Measurements from ENCODE around the gene LIN28A.

GRCh38 chr1:26378088-26378878 is 32.3 kb upstream of the LIN28A start:
- TF ChIP-seq, protein P1, sequence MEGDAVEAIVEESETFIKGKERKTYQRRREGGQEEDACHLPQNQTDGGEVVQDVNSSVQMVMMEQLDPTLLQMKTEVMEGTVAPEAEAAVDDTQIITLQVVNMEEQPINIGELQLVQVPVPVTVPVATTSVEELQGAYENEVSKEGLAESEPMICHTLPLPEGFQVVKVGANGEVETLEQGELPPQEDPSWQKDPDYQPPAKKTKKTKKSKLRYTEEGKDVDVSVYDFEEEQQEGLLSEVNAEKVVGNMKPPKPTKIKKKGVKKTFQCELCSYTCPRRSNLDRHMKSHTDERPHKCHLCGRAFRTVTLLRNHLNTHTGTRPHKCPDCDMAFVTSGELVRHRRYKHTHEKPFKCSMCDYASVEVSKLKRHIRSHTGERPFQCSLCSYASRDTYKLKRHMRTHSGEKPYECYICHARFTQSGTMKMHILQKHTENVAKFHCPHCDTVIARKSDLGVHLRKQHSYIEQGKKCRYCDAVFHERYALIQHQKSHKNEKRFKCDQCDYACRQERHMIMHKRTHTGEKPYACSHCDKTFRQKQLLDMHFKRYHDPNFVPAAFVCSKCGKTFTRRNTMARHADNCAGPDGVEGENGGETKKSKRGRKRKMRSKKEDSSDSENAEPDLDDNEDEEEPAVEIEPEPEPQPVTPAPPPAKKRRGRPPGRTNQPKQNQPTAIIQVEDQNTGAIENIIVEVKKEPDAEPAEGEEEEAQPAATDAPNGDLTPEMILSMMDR (IDR thresholded peaks at IDR 0.05): no peak
- no peak for TF ChIP-seq POLR2A (IDR thresholded peaks at IDR 0.05)

All from uterus (tissue), 2 donors.